OCI-LY1 (cell line): ENCODE measurements around the gene LRFN2.

ENCODE experiments used
- H2AFZ ChIP-seq: fragments of 200-600 bp; sonication (generic), shearing (Covaris generic); 2 replicates; pipeline ENCODE4 v1.6.0; 2014; ENCODE audit warnings: antibody characterized with exemption, mild to moderate bottlenecking, low read length
- H3F3A ChIP-seq: fragments of 200-600 bp; sonication (generic), shearing (Covaris generic); 2 replicates; pipeline ENCODE4 v1.6.0; 2014; ENCODE audit warnings: mild to moderate bottlenecking, antibody characterized with exemption, low read length, moderate library complexity; ENCODE audit not compliant: insufficient read depth
- H3K27ac ChIP-seq: fragments of 200-600 bp; sonication (generic); 2 replicates; pipeline ENCODE4 v1.5.1; 2014; ENCODE audit warnings: low read length, mixed run types, mild to moderate bottlenecking, low read depth; ENCODE audit not compliant: poor library complexity, severe bottlenecking
- H3K27me3 ChIP-seq: fragments of 200-600 bp; sonication (generic); 2 replicates; pipeline ENCODE4 v1.6.0; 2014; ENCODE audit warnings: antibody characterized with exemption, mild to moderate bottlenecking, low read length, moderate library complexity; ENCODE audit not compliant: insufficient read depth
- H3K36me3 ChIP-seq: fragments of 200-600 bp; sonication (generic); 2 replicates; pipeline ENCODE4 v1.6.1; 2014; ENCODE audit warnings: mild to moderate bottlenecking, antibody characterized with exemption, low read length, moderate library complexity, mixed read lengths; ENCODE audit not compliant: insufficient read depth
- H3K4me1 ChIP-seq: fragments of 200-600 bp; sonication (generic); 2 replicates; pipeline ENCODE4 v1.5.1; 2014; ENCODE audit warnings: mild to moderate bottlenecking, low read length, moderate library complexity; ENCODE audit not compliant: insufficient read depth, severe bottlenecking
- H3K4me2 ChIP-seq: fragments of 200-600 bp; sonication (generic), shearing (Covaris generic); 2 replicates; pipeline ENCODE4 v1.6.1; 2014; ENCODE audit warnings: low read length
- H3K4me3 ChIP-seq: fragments of 200-600 bp; sonication (generic); 2 replicates; pipeline ENCODE4 v1.5.1; 2014; ENCODE audit warnings: low read length, low read depth, mild to moderate bottlenecking, mixed read lengths; ENCODE audit not compliant: poor library complexity, severe bottlenecking
- H3K79me2 ChIP-seq: fragments of 200-600 bp; shearing (Covaris generic); 2 replicates; pipeline ENCODE4 v1.6.1; 2016; ENCODE audit warnings: mixed run types, low read length, mixed read lengths; ENCODE audit not compliant: insufficient read depth
- H3K9ac ChIP-seq: fragments of 200-600 bp; sonication (generic), shearing (Covaris generic); 2 replicates; pipeline ENCODE4 v1.6.1; 2014; ENCODE audit warnings: mild to moderate bottlenecking, low read length, mixed read lengths
- H3K9me2 ChIP-seq: fragments of 200-600 bp; sonication (generic), shearing (Covaris generic); 2 replicates; pipeline ENCODE4 v1.6.1; 2014; ENCODE audit warnings: low read depth, mild to moderate bottlenecking, low read length, mixed read lengths
- H3K9me3 ChIP-seq: fragments of 200-600 bp; shearing (Covaris generic); 2 replicates; pipeline ENCODE4 v1.6.1; 2014; ENCODE audit warnings: low read length, mixed read lengths
- H4K20me1 ChIP-seq: fragments of 200-600 bp; sonication (generic), shearing (Covaris generic); 2 replicates; pipeline ENCODE4 v1.6.0; 2016; ENCODE audit warnings: mild to moderate bottlenecking, low read length; ENCODE audit not compliant: insufficient read depth
- EZH2 ChIP-seq: fragments of 200-600 bp; sonication (generic), shearing (Covaris generic); IDR thresholded peaks from 2 replicates; pipeline ENCODE4 v1.8.0; 2017; ENCODE audit warnings: borderline replicate concordance, mixed run types, mild to moderate bottlenecking, antibody characterized with exemption, low read length, moderate library complexity, mixed read lengths
- TF ChIP-seq, protein P1 (sequence below): fragments of 200-600 bp; sonication (generic), shearing (Covaris generic); IDR thresholded peaks from 2 replicates; pipeline ENCODE4 v1.5.1; 2017; ENCODE audit warnings: mild to moderate bottlenecking, antibody characterized with exemption, low read length, moderate library complexity, mixed read lengths

Gene LRFN2

DNA sequence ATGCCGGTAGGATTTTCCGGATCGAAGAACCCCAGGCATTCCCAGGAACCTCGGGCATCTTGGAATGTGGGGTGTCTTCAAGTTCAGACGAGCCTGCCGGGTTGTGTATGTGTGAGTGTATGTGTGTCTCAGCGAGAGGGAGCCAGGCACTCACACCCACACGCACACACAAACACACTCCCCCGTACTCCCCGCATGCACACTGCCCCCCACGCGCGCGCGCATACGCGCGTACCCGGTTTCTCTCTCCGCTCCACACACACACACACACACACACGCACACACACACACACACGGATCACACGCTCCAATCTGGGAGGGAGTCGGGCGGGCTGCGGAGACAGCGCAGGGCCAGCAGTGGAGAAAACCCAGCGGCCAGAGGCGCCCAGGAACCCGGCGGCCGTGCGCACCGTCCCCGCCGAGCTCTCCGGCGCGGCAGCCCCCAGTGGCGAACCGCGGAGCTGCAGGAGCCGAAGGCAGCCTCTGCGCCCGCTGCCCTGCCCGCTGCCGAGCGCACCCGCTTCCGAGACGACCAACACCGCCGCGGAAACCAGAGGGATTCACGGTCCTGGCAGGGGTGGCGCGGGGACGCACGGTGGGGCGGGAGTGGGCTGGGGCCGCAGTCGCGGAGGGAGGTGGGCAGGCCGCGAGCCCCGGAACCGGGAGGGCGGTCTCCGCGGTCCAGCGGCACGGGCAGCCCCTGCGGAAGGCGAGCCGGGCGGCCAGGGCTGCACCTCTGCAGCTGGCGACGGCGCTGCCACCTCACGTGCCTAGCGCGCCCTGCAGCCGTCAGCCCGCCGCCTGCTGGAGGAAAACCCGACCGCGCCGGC lies at the start of gene LRFN2:
Gene LRFN2, minus strand, starts transcription at position 125 of the 830 bp plus-strand sequence.
- no peak within 1 kb of the TSS for H3K9ac ChIP-seq
- H3K4me3 ChIP-seq, result no peak within 1 kb of the TSS
- H3K27ac ChIP-seq, result no peak within 1 kb of the TSS
- H3F3A ChIP-seq, result no peaks in the 10 kb centered on the region
- H3K27me3 ChIP-seq, result 0 out of 2 replicates have a peak, but pooled peaks cover 4% of the 10 kb centered on the region
- no peaks in the 10 kb centered on the region for H3K36me3 ChIP-seq
- no peaks in the 10 kb centered on the region for H3K9me2 ChIP-seq
- no peaks in the 10 kb centered on the region for H3K4me1 ChIP-seq
- no peak for TF ChIP-seq EZH2
- TF ChIP-seq, protein P1, sequence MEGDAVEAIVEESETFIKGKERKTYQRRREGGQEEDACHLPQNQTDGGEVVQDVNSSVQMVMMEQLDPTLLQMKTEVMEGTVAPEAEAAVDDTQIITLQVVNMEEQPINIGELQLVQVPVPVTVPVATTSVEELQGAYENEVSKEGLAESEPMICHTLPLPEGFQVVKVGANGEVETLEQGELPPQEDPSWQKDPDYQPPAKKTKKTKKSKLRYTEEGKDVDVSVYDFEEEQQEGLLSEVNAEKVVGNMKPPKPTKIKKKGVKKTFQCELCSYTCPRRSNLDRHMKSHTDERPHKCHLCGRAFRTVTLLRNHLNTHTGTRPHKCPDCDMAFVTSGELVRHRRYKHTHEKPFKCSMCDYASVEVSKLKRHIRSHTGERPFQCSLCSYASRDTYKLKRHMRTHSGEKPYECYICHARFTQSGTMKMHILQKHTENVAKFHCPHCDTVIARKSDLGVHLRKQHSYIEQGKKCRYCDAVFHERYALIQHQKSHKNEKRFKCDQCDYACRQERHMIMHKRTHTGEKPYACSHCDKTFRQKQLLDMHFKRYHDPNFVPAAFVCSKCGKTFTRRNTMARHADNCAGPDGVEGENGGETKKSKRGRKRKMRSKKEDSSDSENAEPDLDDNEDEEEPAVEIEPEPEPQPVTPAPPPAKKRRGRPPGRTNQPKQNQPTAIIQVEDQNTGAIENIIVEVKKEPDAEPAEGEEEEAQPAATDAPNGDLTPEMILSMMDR, result no peak
- H3K9me3 ChIP-seq, result no peaks in the 10 kb centered on the region
- no peaks in the 10 kb centered on the region for H3K79me2 ChIP-seq
- H2AFZ ChIP-seq, result no peak within 1 kb of the TSS
- H3K4me2 ChIP-seq, result no peak within 1 kb of the TSS
- H4K20me1 ChIP-seq, result no peaks in the 10 kb centered on the region

DNA sequence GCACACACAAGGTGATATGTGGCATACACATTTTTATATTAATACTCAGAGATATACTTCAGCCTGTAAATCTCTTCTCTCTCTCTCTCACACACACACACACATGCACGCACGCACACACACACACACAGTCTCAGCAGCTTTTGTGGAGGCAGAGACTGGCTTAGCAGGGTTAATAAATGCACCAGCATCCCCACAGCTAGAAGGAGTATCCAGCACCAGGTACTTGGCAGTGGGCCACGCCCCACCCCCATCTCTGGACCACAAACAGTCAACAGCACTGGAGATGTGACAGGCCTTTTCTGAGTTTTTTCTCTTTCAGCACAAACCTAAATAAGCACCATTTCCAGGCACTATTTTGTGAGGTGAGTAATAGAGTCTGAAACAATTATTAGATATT lies 47.3 kb upstream of the LRFN2 start:
- TF ChIP-seq, protein P1, result no peak
- no peak for TF ChIP-seq EZH2
- H3K36me3 ChIP-seq, result no peaks in the 10 kb centered on the region
- no peaks in the 10 kb centered on the region for H3K9me3 ChIP-seq
- H2AFZ ChIP-seq, result no peak overlapping the region
- no peak overlapping the region for H3K4me2 ChIP-seq
- no peaks in the 10 kb centered on the region for H4K20me1 ChIP-seq
- no peak overlapping the region for H3K9ac ChIP-seq
- no peaks in the 10 kb centered on the region for H3F3A ChIP-seq
- H3K27ac ChIP-seq, result no peak overlapping the region
- no peaks in the 10 kb centered on the region for H3K27me3 ChIP-seq
- H3K4me1 ChIP-seq, result no peaks in the 10 kb centered on the region
- no peak overlapping the region for H3K4me3 ChIP-seq
- H3K79me2 ChIP-seq, result no peaks in the 10 kb centered on the region
- H3K9me2 ChIP-seq, result no peaks in the 10 kb centered on the region

DNA sequence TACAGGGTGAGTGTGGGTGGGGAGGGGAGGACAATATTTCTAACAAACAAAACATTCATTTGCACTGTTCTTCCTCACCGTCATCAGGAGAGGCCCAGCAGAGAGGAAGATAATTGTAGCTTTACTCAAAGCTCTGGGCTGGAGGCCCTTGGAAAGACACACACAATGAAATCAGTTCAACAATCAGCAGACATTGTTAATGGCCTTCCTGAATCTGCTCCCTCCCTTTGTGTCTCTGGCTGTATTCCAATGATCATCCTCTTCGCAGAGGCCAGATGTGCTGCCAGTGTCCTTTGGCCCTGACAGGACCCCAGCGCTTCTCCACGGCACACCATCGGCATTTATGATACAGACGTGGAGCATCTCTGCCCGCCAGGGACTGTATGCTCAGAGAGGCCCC lies 44.6 kb upstream of the LRFN2 start:
- H3F3A ChIP-seq, result no peaks in the 10 kb centered on the region
- no peak overlapping the region for H3K4me2 ChIP-seq
- H3K9me3 ChIP-seq, result no peaks in the 10 kb centered on the region
- no peaks in the 10 kb centered on the region for H3K9me2 ChIP-seq
- no peaks in the 10 kb centered on the region; the same call in 1 of the 2 replicates for H3K27me3 ChIP-seq
- H4K20me1 ChIP-seq, result no peaks in the 10 kb centered on the region
- H3K4me1 ChIP-seq, result no peaks in the 10 kb centered on the region
- H3K4me3 ChIP-seq, result no peak overlapping the region
- no peak overlapping the region for H3K27ac ChIP-seq
- H3K79me2 ChIP-seq, result no peaks in the 10 kb centered on the region
- no peaks in the 10 kb centered on the region for H3K36me3 ChIP-seq
- TF ChIP-seq, protein P1, result no peak
- TF ChIP-seq EZH2, result no peak
- no peak overlapping the region for H2AFZ ChIP-seq
- H3K9ac ChIP-seq, result no peak overlapping the region
